Fibroblast of mammary gland (primary cell): ENCODE data around the gene BTG4.
A peak's percentile ranks its signal among the peaks of the same experiment; 100 is the strongest.

ENCODE experiments used
- DNase-seq: peaks from one replicate; pipeline ENCODE4 v3.0.0-alpha.2; 2010; ENCODE audit warnings: low read depth
- H3K4me3 ChIP-seq: 2 replicates; pipeline ENCODE4 v1.5.1; 2011; ENCODE audit warnings: low read depth, mild to moderate bottlenecking, low read length, moderate library complexity; ENCODE audit not compliant: control insufficient read depth
- CTCF ChIP-seq: conservative IDR thresholded peaks from 2 replicates; pipeline ENCODE4 v1.5.1; 2011; ENCODE audit warnings: low read depth, low read length, inconsistent platforms; ENCODE audit not compliant: control insufficient read depth, insufficient read depth

The BTG4 gene

DNA sequence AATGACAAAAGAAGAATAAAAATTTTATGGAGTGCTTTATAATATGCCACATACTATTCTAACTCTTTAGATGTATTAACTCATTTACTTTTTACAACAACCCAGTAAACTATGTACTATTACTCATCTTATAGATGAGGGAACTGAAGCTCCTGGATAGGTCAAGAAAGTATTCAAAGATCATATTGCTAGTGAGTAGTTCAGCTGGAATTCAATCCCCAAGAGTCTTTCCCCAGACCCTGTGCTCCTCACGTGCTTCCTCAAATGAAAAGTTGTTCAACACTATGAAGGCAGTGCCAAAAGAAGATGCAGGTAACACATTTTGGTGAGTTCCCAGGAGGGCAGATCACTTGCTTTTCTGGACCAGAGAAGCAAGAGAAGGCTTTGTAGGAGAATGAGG lies 46.8 kb downstream of the BTG4 start:
- TF ChIP-seq CTCF = no peak
- no peak overlapping the region for H3K4me3 ChIP-seq
- DNase-seq = peak; percentile 89

- no peak for DNase-seq
- TF ChIP-seq CTCF = no peak
Observed at GRCh38 chr11:111463276-111463675, 48.9 kb downstream of the BTG4 start.

GRCh38 chr11:111462329-111462728 lies 49.9 kb downstream of the BTG4 start:
- no peak for TF ChIP-seq CTCF
- H3K4me3 ChIP-seq = no peak overlapping the region
- no peak for DNase-seq

More at GRCh38 chr11:111463276-111463675, 48.9 kb downstream of the BTG4 start:
- H3K4me3 ChIP-seq = no peak overlapping the region

- no peak overlapping the region for H3K4me3 ChIP-seq
- peak; percentile 24 for DNase-seq
- no peak for TF ChIP-seq CTCF
Observed at GRCh38 chr11:111461460-111462235, 50.5 kb downstream of the BTG4 start.

- peak; percentile 74 for DNase-seq
- TF ChIP-seq CTCF = no peak
- H3K4me3 ChIP-seq = no peak overlapping the region
Observed at GRCh38 chr11:111460856-111461255, 51.3 kb downstream of the BTG4 start.

- no peak overlapping the region for H3K4me3 ChIP-seq
- no peak for TF ChIP-seq CTCF
- no peak for DNase-seq
Observed at GRCh38 chr11:111460340-111460739, 51.8 kb downstream of the BTG4 start.
